IMR-90 (cell line): Measurements from ENCODE around the gene STUM. TPM values are rescaled to one million over a fixed set of nuclear protein-coding genes. Genes with fewer than 3 reads are reported as not detected.

ENCODE experiments used
- ATAC-seq: fragments of 200-7000 bp; cut with Tn5 transposase; 2 replicates; pipeline ENCODE4 v1.9.1; 2020; ENCODE audit warnings: low read depth, mild to moderate bottlenecking, moderate library complexity
- BruUV-seq: library from RNA; stranded (reverse); fragments of 400-500 nt; replicated peaks from 2 replicates; lab custom pipeline; 2021; lab: Mats Ljungman, UMichigan
- CTCF ChIA-PET: fragments of 300-600 bp; formaldehyde crosslinking; extraction: SDS; loops from one replicate; lab custom pipeline; 2021; ENCODE audit warnings: antibody characterized with exemption; lab: Yijun Ruan, JAX
- POLR2A ChIA-PET: fragments of 300-600 bp; sonication (Branson Sonifier 250); formaldehyde crosslinking; loops from one replicate; lab custom pipeline; 2022; ENCODE audit warnings: antibody characterized with exemption; ENCODE audit not compliant: unreplicated experiment; lab: Charles Lee
- DNase-seq: peaks from one replicate; pipeline ENCODE4 v3.0.0; 2013
- H2AFZ ChIP-seq: replicated peaks from 2 replicates; pipeline ENCODE3; 2013; ENCODE audit warnings: low read length, mild to moderate bottlenecking; ENCODE audit not compliant: poor library complexity
- H2AK5ac ChIP-seq: 2 replicates; pipeline ENCODE4 v1.6.1; 2013; ENCODE audit warnings: low read depth, low read length, inconsistent platforms
- H2AK9ac ChIP-seq: replicated peaks from 2 replicates; pipeline ENCODE3; 2013; ENCODE audit warnings: mild to moderate bottlenecking, low read depth, low read length, moderate library complexity; ENCODE audit not compliant: poor library complexity
- H2BK120ac ChIP-seq: 2 replicates; pipeline ENCODE4 v1.6.1; 2013; ENCODE audit warnings: low read depth, low read length, inconsistent platforms
- H2BK15ac ChIP-seq: 3 replicates; pipeline ENCODE4 v1.6.1; 2013; ENCODE audit warnings: low read depth, low read length, inconsistent platforms
- H2BK20ac ChIP-seq: 2 replicates; pipeline ENCODE4 v1.6.1; 2013; ENCODE audit warnings: low read depth, mild to moderate bottlenecking, inconsistent platforms, low read length, moderate library complexity
- H2BK5ac ChIP-seq: 2 replicates; pipeline ENCODE4 v1.6.1; 2013; ENCODE audit warnings: mild to moderate bottlenecking, low read depth, low read length, inconsistent platforms; ENCODE audit not compliant: poor library complexity, severe bottlenecking
- H3K14ac ChIP-seq: replicated peaks from 2 replicates; pipeline ENCODE4 v1.6.1; 2013; ENCODE audit warnings: low read depth, low read length, inconsistent platforms
- H3K18ac ChIP-seq: 2 replicates; pipeline ENCODE4 v1.6.1; 2013; ENCODE audit warnings: low read depth, low read length, control low read depth
- H3K23ac ChIP-seq: 2 replicates; pipeline ENCODE4 v1.6.1; 2013; ENCODE audit warnings: low read depth, low read length, inconsistent platforms
- H3K27ac ChIP-seq: 2 replicates; pipeline ENCODE4 v1.5.1; 2013; ENCODE audit warnings: mild to moderate bottlenecking, control low read depth, low read length; ENCODE audit not compliant: insufficient read depth
- H3K27me3 ChIP-seq: 2 replicates; pipeline ENCODE4 v1.6.1; 2013; ENCODE audit warnings: low read length; ENCODE audit not compliant: control insufficient read depth, insufficient read depth
- H3K36me3 ChIP-seq: 2 replicates; pipeline ENCODE4 v1.6.1; 2013; ENCODE audit warnings: low read length, mixed read lengths; ENCODE audit not compliant: control insufficient read depth, insufficient read depth
- H3K4ac ChIP-seq: 2 replicates; pipeline ENCODE4 v1.6.1; 2013; ENCODE audit warnings: low read depth, low read length, inconsistent platforms
- H3K4me1 ChIP-seq: 2 replicates; pipeline ENCODE4 v1.6.1; 2013; ENCODE audit warnings: low read length, mixed read lengths; ENCODE audit not compliant: control insufficient read depth, insufficient read depth
- H3K4me2 ChIP-seq: 2 replicates; pipeline ENCODE4 v1.6.1; 2013; ENCODE audit warnings: low read depth, mild to moderate bottlenecking, control low read depth, low read length, moderate library complexity
- H3K4me3 ChIP-seq: 2 replicates; pipeline ENCODE4 v1.5.1; 2013; ENCODE audit warnings: low read depth, mild to moderate bottlenecking, control low read depth, low read length, moderate library complexity; ENCODE audit not compliant: insufficient read depth
- H3K56ac ChIP-seq: 2 replicates; pipeline ENCODE4 v1.6.1; 2013; ENCODE audit warnings: low read length, inconsistent platforms; ENCODE audit not compliant: insufficient read depth; ENCODE audit errors: extremely low read depth
- H3K79me1 ChIP-seq, 2 experiments: 2 replicates each; pipeline ENCODE4 v1.6.1; 2013; ENCODE audit warnings: low read length in 2 of 2, inconsistent platforms in 1 of 2, low read depth in 1 of 2
- H3K9ac ChIP-seq: 2 replicates; pipeline ENCODE4 v1.6.1; 2013; ENCODE audit warnings: low read depth, low read length, control low read depth
- H3K9me1 ChIP-seq: 2 replicates; pipeline ENCODE4 v1.6.1; 2013; ENCODE audit warnings: low read length, inconsistent platforms; ENCODE audit not compliant: insufficient read depth
- H3K9me3 ChIP-seq: 2 replicates; pipeline ENCODE4 v1.6.1; 2013; ENCODE audit warnings: low read length; ENCODE audit not compliant: control insufficient read depth, insufficient read depth
- H4K20me1 ChIP-seq: 2 replicates; pipeline ENCODE4 v1.6.1; 2013; ENCODE audit warnings: low read length, inconsistent platforms; ENCODE audit not compliant: insufficient read depth
- H4K5ac ChIP-seq: 2 replicates; pipeline ENCODE4 v1.6.1; 2013; ENCODE audit warnings: mild to moderate bottlenecking, low read depth, low read length, control low read depth
- H4K8ac ChIP-seq, 2 experiments: 2 replicates each; pipeline ENCODE4 v1.6.1; 2013; ENCODE audit warnings: low read depth in 2 of 2, low read length in 2 of 2, control low read depth in 1 of 2, inconsistent platforms in 1 of 2
- H4K91ac ChIP-seq: 2 replicates; pipeline ENCODE4 v1.6.1; 2013; ENCODE audit warnings: low read depth, low read length, inconsistent platforms; ENCODE audit not compliant: insufficient read depth
- BHLHE40 ChIP-seq: fragments of 150-350 bp; IDR thresholded peaks from 2 replicates; pipeline ENCODE4 v1.6.1; 2016; ENCODE audit warnings: mild to moderate bottlenecking, low read depth, low read length
- CHD1 ChIP-seq: IDR thresholded peaks from 2 replicates; pipeline ENCODE4 v1.6.1; 2012; ENCODE audit warnings: low read depth, low read length, improper control_type of control experiment
- CTCF ChIP-seq: conservative IDR thresholded peaks from 2 replicates; pipeline ENCODE4 v1.5.1; 2012; ENCODE audit warnings: mild to moderate bottlenecking, low read depth, low read length, improper control_type of control experiment
- ELK1 ChIP-seq: fragments of 150-350 bp; IDR thresholded peaks from 2 replicates; pipeline ENCODE4 v1.6.1; 2016; ENCODE audit warnings: low read depth, mild to moderate bottlenecking, low read length, moderate library complexity, borderline replicate concordance
- FOS ChIP-seq: fragments of 150-350 bp; IDR thresholded peaks from 2 replicates; pipeline ENCODE4 v1.6.1; 2016; ENCODE audit warnings: low read depth, low read length
- MAFK ChIP-seq: IDR thresholded peaks from 2 replicates; pipeline ENCODE4 v1.6.1; 2012; ENCODE audit warnings: low read depth, low read length, improper control_type of control experiment
- MAZ ChIP-seq: IDR thresholded peaks from 2 replicates; pipeline ENCODE4 v1.6.1; 2012; ENCODE audit warnings: low read depth, mild to moderate bottlenecking, low read length, improper control_type of control experiment, moderate library complexity, borderline replicate concordance
- MXI1 ChIP-seq: IDR thresholded peaks from 2 replicates; pipeline ENCODE4 v1.6.1; 2012; ENCODE audit warnings: low read depth, mild to moderate bottlenecking, low read length, moderate library complexity, borderline replicate concordance
- NFE2L2 ChIP-seq: fragments of 150-350 bp; IDR thresholded peaks from 2 replicates; pipeline ENCODE4 v1.6.1; 2016; ENCODE audit warnings: low read depth, mild to moderate bottlenecking, low read length
- POLR2A ChIP-seq: IDR thresholded peaks from 2 replicates; pipeline ENCODE4 v1.6.1; 2012; ENCODE audit warnings: mild to moderate bottlenecking, low read depth, low read length
- RAD21 ChIP-seq: IDR thresholded peaks from 2 replicates; pipeline ENCODE4 v1.6.1; 2012; ENCODE audit warnings: low read length, improper control_type of control experiment
- RCOR1 ChIP-seq: IDR thresholded peaks from 2 replicates; pipeline ENCODE4 v1.6.1; 2012; ENCODE audit warnings: mild to moderate bottlenecking, low read length, improper control_type of control experiment; ENCODE audit not compliant: insufficient replicate concordance
- SMC3 ChIP-seq: fragments of 150-350 bp; IDR thresholded peaks from 2 replicates; pipeline ENCODE4 v1.6.1; 2016; ENCODE audit warnings: low read depth, mild to moderate bottlenecking, antibody characterized with exemption, low read length, moderate library complexity
- USF2 ChIP-seq: fragments of 150-350 bp; IDR thresholded peaks from 2 replicates; pipeline ENCODE4 v1.6.1; 2017; ENCODE audit warnings: mild to moderate bottlenecking, antibody characterized with exemption, low read length, low read depth
- WGBS, 2 experiments: methylation state at CpG; one replicate each; pipeline versions ENCODE4 v1.1.5 to v1.1.7; 2013; ENCODE audit warnings: missing lambda C conversion rate in 2 of 2; ENCODE audit not compliant: insufficient read length in 1 of 2; ENCODE audit errors: extremely low coverage in 2 of 2; 5-methylcytosine and 5-hydroxymethylcytosine counted together
- dilution Hi-C: fragments of 300-500 bp; cut with HindIII; formaldehyde crosslinking; loops from one replicate; pipeline ENCODE4 v1.14.3; 2018; ENCODE audit warnings: low sequenced_read_pairs; ENCODE audit not compliant: unreplicated experiment
- in situ Hi-C: fragments of 300-500 bp; cut with MboI; formaldehyde crosslinking; loops from 3 replicates; pipeline ENCODE4 v1.14.3; 2019; ENCODE audit warnings: low sequenced_read_pairs, inconsistent platforms, mixed read lengths
- intact Hi-C: fragments of 100-400 bp; cut with micrococcal nuclease; formaldehyde crosslinking; loops from 2 replicates; pipeline ENCODE4 v1.10.0; 2022
- polyA plus RNA-seq, 3 experiments: library from polyadenylated mRNA; depleted of rRNA; stranded (reverse); fragments of >200 nt; gene quantifications; 2 replicates each; pipeline ENCODE4 v1.2.3, GENCODE V29; 2012; ENCODE audit warnings: low replicate concordance in 1 of 3
- total RNA-seq: library from RNA; depleted of rRNA; stranded (reverse); fragments of >200 nt; gene quantifications from 2 replicates; pipeline ENCODE4 v1.2.3, GENCODE V29; 2012

STUM gene
- total and polyA plus RNA-seq, 2 of the 4 experiments (the other 2 are of a cell fraction) = not detected

GRCh38 chr1:226525750-226526149 lies 22.8 kb upstream of the STUM start:
- H3K4ac ChIP-seq = no peak overlapping the region
- ATAC-seq (peak; percentile 53; the same call in 1 of the 2 replicates), DNase-seq (peak; percentile 4)
- POLR2A ChIA-PET = no interaction called here
- H4K91ac ChIP-seq = no peak overlapping the region
- H3K4me3 ChIP-seq = no peak overlapping the region
- H2BK5ac ChIP-seq = no peak overlapping the region
- no peak overlapping the region for H3K23ac ChIP-seq
- H3K56ac ChIP-seq = no peak overlapping the region
- H2BK20ac ChIP-seq = no peak overlapping the region
- no peak overlapping the region for H3K27ac ChIP-seq
- no peak overlapping the region for H2BK120ac ChIP-seq
- intact Hi-C loops (no loop called here), dilution Hi-C loops (no loop called here), in situ Hi-C loops (no loop called here)
- no peaks in the 10 kb centered on the region for H3K79me1 ChIP-seq
- H4K8ac ChIP-seq = no peak overlapping the region
- H3K4me2 ChIP-seq = no peak overlapping the region
- no peak overlapping the region for H2AFZ ChIP-seq
- H2AK9ac ChIP-seq = no peak overlapping the region
- no peaks in the 10 kb centered on the region for H3K36me3 ChIP-seq
- TF ChIP-seq USF2 (no peak), RCOR1 (no peak), SMC3 (no peak), RAD21 (no peak), MAZ (no peak), POLR2A (no peak), BHLHE40 (no peak), ELK1 (no peak), MXI1 (no peak), FOS (no peak), NFE2L2 (no peak), CHD1 (no peak), MAFK (no peak), CTCF (no peak)
- no peak overlapping the region for H2AK5ac ChIP-seq
- H4K5ac ChIP-seq = no peak overlapping the region
- WGBS, 2 experiments = no CpG with 5 or more reads among the region's 3 CpGs
- no peaks in the 10 kb centered on the region for H4K20me1 ChIP-seq
- H3K9me1 ChIP-seq = no peaks in the 10 kb centered on the region
- no peak overlapping the region for H2BK15ac ChIP-seq
- no TSS peak for BruUV-seq
- H3K9ac ChIP-seq = no peak overlapping the region
- no peak overlapping the region for H3K14ac ChIP-seq
- CTCF ChIA-PET = interaction anchor here (0.6 to 1.4 kb wide), 2 partner anchors 21 to 590 kb away, joined by 3 read pairs; no protein-coding TSS in a partner anchor
- no peak overlapping the region for H3K18ac ChIP-seq
- H3K9me3 ChIP-seq = 0 out of 2 replicates have a peak, but pooled peaks cover 2% of the 10 kb centered on the region
- H3K27me3 ChIP-seq = peaks cover 17% of the 10 kb centered on the region
- no peaks in the 10 kb centered on the region for H3K4me1 ChIP-seq
